Prostate gland (tissue), 2 donors: ENCODE data around the gene NTNG1.

ENCODE experiments used
- CTCF ChIP-seq, 4 experiments: fragments of 200-600 bp in 2 of 4; fragments of 450-650 bp in 2 of 4; sonication (generic) in 2 of 4; IDR thresholded peaks; 1 replicate in 3 of 4; 2 replicates in 1 of 4; pipeline ENCODE4 v1.5.1; 2016 to 2019; ENCODE audit warnings: antibody characterized with exemption in 4 of 4, mild to moderate bottlenecking in 2 of 4, moderate library complexity in 2 of 4
- POLR2A ChIP-seq: fragments of 450-650 bp; IDR thresholded peaks from one replicate; pipeline ENCODE4 v1.6.1; 2016; ENCODE audit warnings: antibody characterized with exemption, mild to moderate bottlenecking
- POLR2AphosphoS5 ChIP-seq: sonication (generic); formaldehyde crosslinking; IDR thresholded peaks from one replicate; pipeline ENCODE4 v1.6.1; 2017; ENCODE audit warnings: antibody characterized with exemption

- peak in 2 of 4 experiments; percentile 21 to 34 for TF ChIP-seq CTCF (IDR thresholded peaks at IDR 0.05)
- no peak for TF ChIP-seq POLR2AphosphoS5
- no peak for TF ChIP-seq POLR2A
Measured at GRCh38 chr1:107277022-107277421, 136.2 kb downstream of the NTNG1 start.
